ENCODE measurements around the gene NAT8.
A peak's percentile ranks its signal among the peaks of the same experiment; 100 is the strongest.
"Not testable (repeated sequence)": the region's sequence is repeated elsewhere in the genome, so short reads cannot be mapped to it uniquely, and the experiment has no call there.

The NAT8 gene

DNA sequence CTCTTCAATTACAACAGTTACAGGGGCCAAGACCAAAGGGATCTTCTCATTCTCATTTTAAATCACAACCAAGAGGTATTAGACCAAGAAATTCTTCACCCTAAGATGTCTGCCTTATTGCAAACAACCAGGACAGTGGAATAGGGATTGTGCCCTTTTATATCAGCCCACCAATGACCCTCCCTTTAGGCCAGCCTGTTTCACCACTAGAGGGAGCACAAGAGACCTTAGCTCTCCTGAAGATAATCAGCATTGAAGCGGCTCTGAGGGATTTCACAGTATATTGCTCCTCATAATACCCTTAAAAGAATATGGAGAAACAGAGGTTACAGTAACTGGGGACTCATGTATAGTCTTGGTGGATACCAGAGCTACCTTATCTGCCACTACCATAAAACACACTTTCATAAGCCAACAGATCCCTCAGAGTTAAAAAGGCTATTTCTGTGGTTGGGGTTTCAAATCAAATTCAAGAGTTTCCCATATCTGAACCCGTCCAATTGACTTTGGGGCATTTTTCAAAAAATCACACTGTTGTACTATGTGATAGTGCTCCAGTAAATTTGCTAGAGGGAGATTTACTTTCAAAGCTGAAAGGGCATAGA lies 11.5 kb downstream of the NAT8 start:
- DNase-seq = peak; percentile 18

DNA sequence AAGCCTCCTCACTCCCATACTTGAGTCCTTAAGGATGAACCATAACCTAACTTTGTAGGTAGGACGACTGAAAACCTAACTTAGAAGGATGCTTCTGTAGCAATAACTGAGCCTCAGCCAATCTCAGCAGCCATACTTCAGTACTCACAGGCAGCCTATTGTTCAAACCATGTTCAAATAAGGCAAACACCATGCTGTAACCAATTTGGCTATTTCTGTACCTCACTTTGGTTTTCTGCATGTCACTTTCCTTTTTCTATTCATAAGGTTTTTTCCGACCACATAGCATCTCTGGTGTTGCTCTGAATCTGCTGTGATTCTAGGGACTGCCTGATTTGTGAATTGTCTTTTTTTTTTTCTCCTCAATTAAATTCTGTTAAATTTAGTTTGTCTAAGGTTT lies 13.7 kb downstream of the NAT8 start:
- not testable (repeated sequence) for DNase-seq

DNA sequence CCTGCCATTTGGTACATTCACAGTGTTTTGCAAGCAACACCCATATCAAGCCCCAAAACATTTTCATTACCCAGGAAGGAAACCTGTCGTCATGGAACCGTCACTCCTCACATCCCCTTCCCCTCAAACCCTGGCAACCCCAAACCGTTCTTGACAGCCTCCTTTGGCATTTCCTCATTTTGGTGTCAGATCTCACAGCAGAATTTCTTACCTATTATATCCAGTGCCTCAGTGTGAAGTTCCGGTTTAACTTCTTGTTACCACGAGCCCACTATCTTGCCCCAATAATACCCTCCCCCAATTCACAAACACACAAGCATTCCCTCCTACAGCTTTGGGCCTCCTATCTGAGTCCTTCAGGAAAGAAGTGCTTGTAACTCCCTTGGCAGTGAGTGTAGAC lies 16.0 kb downstream of the NAT8 start:
- not testable (repeated sequence) for DNase-seq

DNA sequence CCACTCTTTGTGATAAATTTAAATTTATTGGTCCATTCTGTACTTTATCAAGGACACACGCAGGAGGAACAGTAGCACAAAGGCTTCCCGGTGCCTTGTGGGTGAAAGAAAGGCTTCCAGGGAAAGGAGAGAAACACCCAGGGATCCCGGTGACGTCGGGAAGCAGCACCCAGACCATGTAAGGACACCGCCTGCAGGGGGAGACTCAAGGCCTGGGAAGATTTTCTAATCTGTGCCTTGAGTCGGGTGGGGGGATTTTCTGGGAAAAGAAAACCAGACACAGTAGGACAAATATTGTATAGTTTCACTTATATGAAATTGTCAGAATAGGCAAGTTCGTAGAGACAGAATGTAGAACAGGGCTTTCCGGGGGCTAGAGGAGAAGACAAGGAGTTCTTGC lies 17.6 kb downstream of the NAT8 start:
- not testable (repeated sequence) for DNase-seq

DNA sequence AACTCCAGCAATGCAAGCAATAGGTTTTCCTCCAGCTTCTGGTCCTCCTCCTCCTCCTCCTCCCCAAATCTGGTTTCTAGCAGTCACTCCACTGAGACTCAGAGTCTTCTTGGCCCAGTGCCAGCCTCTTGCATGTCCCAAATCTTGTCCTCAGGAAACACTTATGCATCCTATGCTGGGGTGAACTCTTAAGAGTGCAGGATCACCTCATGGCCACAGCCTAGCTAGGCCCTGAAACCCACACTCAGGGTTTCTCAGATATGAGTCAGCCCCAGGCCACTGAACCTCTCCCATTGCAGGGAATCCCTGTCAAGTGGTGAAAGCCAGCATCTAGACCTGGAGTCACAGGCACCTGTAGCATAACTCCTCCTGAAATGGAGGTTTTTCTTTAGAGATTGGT lies 18.2 kb downstream of the NAT8 start:
- not testable (repeated sequence) for DNase-seq

DNA sequence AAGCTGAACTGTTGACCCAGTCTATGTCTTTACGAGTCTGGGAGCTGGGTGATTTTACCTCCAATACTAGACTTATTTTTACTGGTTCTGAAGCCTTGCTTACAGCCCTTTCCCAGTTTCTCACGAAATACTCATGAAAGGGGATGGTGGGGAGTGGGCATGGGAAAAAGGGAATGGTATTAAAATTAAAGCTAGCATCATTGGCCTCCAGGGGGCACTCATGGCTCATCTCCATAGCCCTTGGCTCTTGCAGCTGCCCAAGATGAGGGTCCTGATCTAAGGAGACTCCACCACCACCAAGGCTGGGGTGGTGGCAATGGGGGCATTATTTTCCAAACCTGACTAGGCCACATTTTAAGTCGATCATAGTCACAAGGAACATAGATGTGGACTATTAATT lies 22.3 kb downstream of the NAT8 start:
- not testable (repeated sequence) for DNase-seq

DNA sequence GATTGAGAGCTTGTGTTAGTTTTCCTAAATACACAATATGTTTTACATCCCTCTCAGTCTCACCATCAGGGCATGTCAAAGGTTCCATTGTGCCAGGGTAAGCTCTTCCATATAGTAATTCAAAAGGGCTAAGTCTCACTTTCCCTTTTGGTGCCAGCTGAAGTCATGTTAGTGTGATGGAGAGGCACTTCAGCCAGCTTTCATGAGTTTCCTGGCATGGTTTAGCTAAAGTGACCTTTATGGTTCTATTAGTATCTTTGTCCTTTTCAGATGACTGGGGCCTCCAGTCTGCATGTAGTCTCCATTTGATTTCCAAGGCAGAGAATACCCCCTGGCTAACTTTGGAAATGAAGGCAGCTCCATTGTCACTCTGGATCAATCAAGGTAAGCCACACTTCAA lies 27.2 kb downstream of the NAT8 start:
- DNase-seq = no peak

DNA sequence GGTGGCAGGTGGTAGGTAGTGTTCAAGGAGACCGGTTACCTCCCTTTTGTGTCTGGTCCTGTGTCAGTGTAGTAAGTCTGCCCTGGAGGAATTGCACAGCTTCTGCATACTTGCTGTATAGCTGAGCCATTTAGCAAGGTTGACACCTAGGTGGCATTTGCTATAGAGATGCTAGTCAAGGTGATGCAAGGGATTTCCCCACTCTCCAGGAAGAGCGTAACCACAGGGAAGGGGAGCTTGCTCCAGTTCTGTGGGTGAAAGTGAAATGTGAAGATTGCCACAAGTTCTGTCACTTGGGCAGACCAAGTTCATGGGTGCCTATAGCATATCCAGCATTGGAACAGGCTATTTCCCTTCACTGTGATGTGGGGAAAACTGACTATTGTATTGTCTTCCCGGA lies 28.1 kb downstream of the NAT8 start:
- DNase-seq = peak; percentile 53

DNA sequence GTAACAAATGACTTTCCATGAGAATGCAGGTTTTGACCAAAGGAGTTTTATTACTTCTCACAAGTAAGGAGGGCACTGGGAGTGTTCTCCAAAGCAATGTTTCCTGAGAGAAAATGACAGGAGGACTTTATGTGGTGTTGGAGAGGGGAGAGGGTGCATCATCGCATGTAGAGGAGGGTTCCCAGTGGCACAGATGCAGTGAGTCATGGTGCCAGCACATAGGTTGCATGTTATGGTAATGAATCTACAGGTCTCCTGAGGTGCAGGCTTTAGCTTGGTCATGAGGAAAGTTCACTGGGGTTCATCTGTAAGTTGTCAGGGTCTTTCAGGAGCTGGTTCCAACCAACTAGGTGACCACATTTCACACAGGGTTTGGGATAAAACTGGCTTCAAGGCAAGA lies 30.4 kb downstream of the NAT8 start:
- DNase-seq = no peak

DNA sequence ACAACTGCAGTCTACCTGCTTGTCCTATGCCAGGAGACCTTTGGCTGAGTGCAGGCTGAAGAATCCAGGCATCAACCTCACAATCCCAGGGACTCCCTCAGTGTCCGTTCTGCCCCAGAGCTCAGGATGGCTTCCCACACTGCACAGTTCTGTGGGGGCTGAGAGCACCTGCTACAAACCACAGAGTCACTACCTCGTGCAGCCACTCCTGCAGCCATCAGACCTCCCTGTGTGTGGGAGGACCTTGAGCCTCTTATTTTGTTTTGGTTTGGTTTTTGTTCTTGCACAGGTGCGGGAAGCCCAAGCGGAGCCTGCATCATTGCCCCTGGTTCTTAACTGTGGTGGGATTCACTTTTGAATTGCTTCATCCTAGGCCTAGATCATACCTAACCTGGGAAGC lies 31.0 kb downstream of the NAT8 start:
- DNase-seq = no peak

DNA sequence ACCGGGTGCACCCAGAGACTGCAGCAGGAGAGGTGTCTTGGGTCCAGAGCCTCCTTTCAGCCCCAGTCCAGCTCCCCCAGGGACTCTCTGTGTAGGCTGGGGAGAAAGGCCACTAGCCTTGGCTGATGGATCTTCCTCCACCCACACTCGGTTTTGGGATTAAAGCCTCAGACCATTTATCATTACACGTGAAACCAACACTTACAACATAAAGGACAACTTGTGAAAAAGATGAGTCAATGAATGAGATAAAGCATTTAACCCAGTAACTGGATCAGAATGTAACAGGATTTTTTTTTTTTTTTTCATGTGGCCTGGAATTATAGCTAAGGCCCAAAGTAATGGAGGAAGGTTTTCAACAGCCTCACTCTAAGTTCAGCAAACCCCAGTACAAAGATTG lies 32.1 kb downstream of the NAT8 start:
- DNase-seq = no peak

DNA sequence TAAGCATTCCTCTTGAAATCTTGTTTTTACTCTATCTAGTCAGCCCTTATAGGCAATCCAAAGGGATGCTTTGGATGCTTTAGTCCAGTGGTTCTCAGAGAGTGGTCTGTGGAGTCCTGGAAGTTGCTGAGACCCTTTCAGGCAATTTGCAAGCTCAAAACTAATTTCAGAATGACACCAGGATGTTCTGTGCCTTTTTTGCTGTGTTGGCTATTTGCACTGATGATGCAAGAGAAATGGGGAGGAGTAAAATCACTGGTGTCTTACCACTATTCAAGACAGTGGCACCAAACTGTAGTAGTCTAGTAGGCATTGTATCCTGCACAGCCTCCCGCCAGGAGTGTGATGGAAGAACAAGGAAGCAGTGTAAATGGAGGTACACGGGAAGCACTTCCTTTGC lies 37.6 kb downstream of the NAT8 start:
- DNase-seq = not testable (repeated sequence)

DNA sequence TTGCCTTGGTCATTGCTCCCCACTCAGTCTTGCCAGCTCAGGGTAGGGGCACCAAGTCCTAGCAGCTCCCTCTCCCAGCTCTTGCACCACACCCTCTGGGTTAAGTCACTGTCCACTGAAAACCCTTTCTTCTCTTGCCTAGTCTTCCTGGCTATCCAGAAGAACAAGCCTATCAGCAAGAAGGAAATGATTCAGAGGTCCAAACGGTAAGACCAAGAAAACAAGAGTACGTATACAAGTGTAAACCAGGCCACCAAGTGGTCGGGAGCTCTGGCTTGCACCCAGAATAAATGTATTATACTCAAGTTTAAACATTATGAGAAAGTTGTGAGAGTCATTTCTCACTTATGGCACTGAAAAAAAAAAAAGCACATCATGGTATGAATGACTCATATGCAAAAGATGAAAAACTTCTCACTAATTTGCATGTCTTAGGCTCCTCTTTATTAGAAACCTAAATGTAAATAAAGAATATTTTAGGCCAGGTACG lies 39.1 kb downstream of the NAT8 start:
- DNase-seq = peak; percentile 53

DNA sequence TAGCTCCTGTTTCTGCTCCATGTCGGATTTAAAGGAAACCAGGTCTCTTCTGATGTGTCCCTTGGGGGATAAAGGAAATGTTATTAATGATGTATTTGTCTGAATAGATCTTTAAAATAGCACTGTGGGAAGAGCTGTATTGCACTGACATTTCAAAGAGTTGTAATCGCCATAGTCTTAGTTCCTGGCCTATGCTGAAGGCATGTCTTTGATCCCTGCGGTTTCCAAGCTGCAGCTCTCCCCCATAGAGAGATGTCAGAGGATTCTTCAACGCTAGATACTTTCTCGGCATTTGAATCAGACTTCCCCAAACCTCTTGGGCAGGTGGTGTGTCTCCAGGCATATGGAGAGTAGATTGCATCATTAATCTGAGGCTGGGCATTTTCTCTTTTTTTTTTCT lies 40.4 kb downstream of the NAT8 start:
- DNase-seq = no peak

DNA sequence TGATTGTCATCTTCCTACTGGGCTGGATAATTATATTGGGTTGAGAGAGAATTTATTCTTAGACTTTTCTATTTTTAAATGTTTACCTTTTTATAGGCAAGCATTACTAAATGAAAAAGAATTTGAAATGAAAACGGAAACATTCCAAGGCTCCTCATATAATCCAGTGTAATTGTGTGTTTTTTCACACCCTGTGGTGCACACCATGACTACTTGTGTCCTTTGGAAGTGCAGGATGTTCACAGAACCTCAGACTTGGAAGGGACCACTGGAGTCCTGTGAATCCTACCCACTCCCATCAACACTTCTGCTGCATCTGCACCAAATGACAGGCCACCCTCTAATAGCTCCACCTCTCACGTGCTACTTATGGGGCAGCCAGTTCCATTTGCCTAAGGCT lies 48.0 kb downstream of the NAT8 start:
- DNase-seq = no peak

DNA sequence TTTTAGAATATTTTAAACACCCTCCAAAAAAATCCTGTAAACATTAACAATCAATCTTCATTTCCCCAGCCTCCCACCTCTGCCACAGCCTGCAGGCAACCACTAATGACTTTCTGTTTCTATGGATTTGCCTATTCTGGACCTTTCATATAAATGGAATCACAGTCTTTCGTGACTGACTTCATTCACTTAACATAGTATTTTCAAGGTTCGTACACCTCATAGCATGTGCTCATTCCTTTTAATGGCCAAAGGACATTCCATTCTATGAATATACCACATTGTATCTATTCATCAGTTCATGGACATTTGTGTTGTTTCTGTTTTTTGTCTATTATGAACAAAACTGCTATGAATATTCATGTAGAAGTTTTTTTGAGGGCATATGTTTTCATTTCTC lies 48.5 kb downstream of the NAT8 start:
- DNase-seq = no peak
